Natural killer cell treated with Interleukin-12 subunit alpha and Interleukin-12 subunit beta and Interleukin-15 and Interleukin-18, amount 100 ng/mL, for 72 hours (primary cell): ENCODE measurements around the gene ACSF2. TPM values are rescaled to one million over a fixed set of nuclear protein-coding genes. Genes with fewer than 3 reads are reported as not detected.
"Not testable (repeated sequence)": the region's sequence is repeated elsewhere in the genome, so short reads cannot be mapped to it uniquely, and the experiment has no call there.

Experiments used
- ATAC-seq, 2 donors: fragments of 150-1000 bp; cut with Tn5 transposase in 1 of 2; sonication (Bioruptor Pico), chemical (Tn5 transposase) in 1 of 2; 2 replicates each; pipeline ENCODE4 v1.10.0; 2021
- DNase-seq: peaks from one replicate; pipeline ENCODE4 v3.0.0; 2022; ENCODE audit warnings: low spot score
- H3K27ac Mint-ChIP-seq, 2 donors: 1 replicate in 1 of 2; 2 replicates in 1 of 2; pipeline ENCODE4 v1.8.0; 2022; ENCODE audit warnings: mixed read lengths in 2 of 2, mild to moderate bottlenecking in 1 of 2, moderate library complexity in 1 of 2
- H3K27me3 Mint-ChIP-seq, 2 donors: 1 replicate in 1 of 2; 2 replicates in 1 of 2; pipeline ENCODE4 v1.8.0; 2022; ENCODE audit warnings: mixed read lengths in 2 of 2
- H3K36me3 Mint-ChIP-seq: one replicate; pipeline ENCODE4 v1.8.0; 2022; ENCODE audit warnings: mixed read lengths
- H3K4me1 Mint-ChIP-seq, 2 donors: 1 replicate in 1 of 2; 2 replicates in 1 of 2; pipeline ENCODE4 v1.8.0; 2022; ENCODE audit warnings: low read depth in 2 of 2, mixed read lengths in 2 of 2, mild to moderate bottlenecking in 1 of 2
- H3K4me3 Mint-ChIP-seq: one replicate; pipeline ENCODE4 v1.8.0; 2022; ENCODE audit warnings: mixed read lengths
- H3K9me3 Mint-ChIP-seq: 2 replicates; pipeline ENCODE4 v1.8.0; 2022; ENCODE audit warnings: mixed read lengths
- total RNA-seq, 2 donors: library from RNA; stranded (reverse); gene quantifications; one replicate each; pipeline ENCODE4 v1.2.3, GENCODE V29; 2022

Gene ACSF2
- total RNA-seq, 2 donors from 2014 or later: 6.9 to 13.4 TPM

- Mint-ChIP-seq H3K9me3 (no peaks in the 10 kb centered on the region), H3K27ac (peak overlapping the region; percentile 62 to 95)
These were observed 29.5 kb upstream of the ACSF2 start for GRCh38 chr17:50396261-50397110.

DNA sequence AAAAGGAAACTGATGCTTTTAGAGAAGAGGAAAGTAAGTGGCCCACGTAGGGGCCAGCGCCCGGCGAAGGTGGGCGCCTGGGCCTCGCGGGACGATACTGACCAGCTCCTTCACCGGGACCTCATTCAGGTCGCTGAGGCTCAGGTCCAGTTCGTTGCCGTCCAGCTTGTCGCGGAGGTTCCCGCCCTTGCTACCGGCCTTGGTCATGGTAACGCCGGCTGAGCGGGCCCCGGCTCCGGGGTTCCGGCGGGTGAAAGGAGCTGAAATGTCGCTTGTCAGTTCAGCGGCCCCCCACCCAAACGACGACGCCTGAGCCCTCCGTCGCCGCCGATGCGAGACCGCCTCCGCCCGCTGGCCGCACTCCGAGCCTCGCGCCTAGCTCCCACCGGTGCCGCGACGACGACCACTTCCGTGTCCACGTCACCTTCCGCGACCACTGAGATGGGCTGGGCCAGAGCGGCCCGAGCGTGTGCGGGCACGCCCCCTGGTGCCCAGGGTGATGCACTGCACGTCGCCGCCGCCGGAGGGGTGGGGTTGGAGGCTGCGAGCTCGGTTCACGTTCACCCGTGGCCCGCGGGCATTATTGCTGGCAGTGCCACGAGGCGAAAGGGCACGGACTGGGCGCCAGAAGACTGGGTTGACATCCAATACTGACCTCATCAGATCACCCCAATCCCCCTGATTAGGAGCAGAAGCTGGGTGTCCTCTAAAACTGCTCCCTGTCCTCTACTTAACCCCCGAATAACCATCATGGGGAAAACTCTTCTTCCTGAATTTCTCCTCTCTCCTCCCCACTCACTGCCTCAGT is 28.7 kb upstream of the ACSF2 start, which contains the start of gene LRRC59:
Gene LRRC59, minus strand, starts transcription at position 413 of the 808 bp plus-strand sequence. Its CDS starts 206 bp downstream, at position 207.
- ATAC-seq (peak; percentile 100), DNase-seq (peak; percentile 93)
- no peaks in the 10 kb centered on the region for H3K9me3 Mint-ChIP-seq
- H3K27ac Mint-ChIP-seq: peak within 1 kb of the TSS; percentile 62 to 95
- peak within 1 kb of the TSS; percentile 94 for H3K4me3 Mint-ChIP-seq
- peaks cover 0 to 2% of the 10 kb centered on the region in 2 donors for H3K27me3 Mint-ChIP-seq
- H3K36me3 Mint-ChIP-seq: peaks cover 21% of the 10 kb centered on the region
- H3K4me1 Mint-ChIP-seq: peaks cover 29 to 38% of the 10 kb centered on the region in 2 donors

More at GRCh38 chr17:50396261-50397110, 29.5 kb upstream of the ACSF2 start:
- Mint-ChIP-seq H3K27me3 (no peaks in the 10 kb centered on the region), H3K36me3 (peaks cover 23% of the 10 kb centered on the region), H3K4me3 (peak overlapping the region; percentile 94), H3K4me1 (peaks cover 29 to 38% of the 10 kb centered on the region in 2 donors)
- ATAC-seq (peak in 1 of 2 donors; percentile 12), DNase-seq (no peak)

DNA sequence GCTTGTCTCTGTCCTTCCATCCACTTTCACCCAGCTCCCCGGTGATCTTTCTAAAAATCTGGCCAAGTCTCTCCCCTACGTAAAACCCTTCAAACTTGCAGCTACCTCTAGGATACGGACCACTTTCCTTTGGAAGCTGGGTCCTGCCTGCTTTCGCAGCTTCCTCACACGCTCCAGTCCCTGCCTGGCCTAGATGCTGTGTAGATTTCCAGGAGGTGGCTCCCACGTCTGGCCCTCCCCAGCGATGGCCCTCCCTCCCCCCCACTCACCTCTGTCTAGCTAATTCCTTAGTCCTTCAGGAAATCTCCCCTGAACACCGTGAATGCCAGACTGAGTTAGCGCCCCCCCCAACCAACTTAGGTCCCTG is 28.1 kb upstream of the ACSF2 start:
- no peak for ATAC-seq
- Mint-ChIP-seq H3K4me1 (peaks cover 29 to 37% of the 10 kb centered on the region in 2 donors), H3K9me3 (no peaks in the 10 kb centered on the region), H3K27ac (peak overlapping the region; percentile 62), H3K4me3 (peak overlapping the region; percentile 94), H3K27me3 (peaks cover 0 to 2% of the 10 kb centered on the region in 2 donors), H3K36me3 (peaks cover 20% of the 10 kb centered on the region)
- DNase-seq: no peak

DNA sequence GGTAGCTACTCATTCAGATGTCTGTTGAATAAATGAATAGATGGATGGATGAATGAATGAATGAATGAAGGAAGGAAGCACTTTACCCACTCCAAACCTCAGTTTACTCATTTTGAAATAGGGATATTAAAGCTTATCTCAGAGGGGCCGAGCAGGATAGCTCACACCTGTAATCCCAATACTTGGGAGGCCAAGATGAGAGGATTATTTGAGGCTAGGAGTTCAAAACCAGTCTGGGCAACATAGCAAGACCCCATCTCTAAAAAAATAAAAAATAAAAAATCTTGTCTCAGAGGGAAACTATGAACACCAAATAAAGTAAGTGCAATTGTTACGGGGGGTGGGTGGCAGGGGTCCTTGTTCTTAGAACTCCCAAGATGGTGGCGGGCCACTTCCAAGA is 27.3 kb upstream of the ACSF2 start:
- Mint-ChIP-seq H3K4me1 (peaks cover 23 to 30% of the 10 kb centered on the region in 2 donors), H3K36me3 (peaks cover 13% of the 10 kb centered on the region), H3K27ac (peak overlapping the region in 1 of 2 donors; percentile 62)
- H3K4me3 Mint-ChIP-seq, ATAC-seq, H3K27me3 Mint-ChIP-seq, DNase-seq, H3K9me3 Mint-ChIP-seq: not testable (repeated sequence)

DNA sequence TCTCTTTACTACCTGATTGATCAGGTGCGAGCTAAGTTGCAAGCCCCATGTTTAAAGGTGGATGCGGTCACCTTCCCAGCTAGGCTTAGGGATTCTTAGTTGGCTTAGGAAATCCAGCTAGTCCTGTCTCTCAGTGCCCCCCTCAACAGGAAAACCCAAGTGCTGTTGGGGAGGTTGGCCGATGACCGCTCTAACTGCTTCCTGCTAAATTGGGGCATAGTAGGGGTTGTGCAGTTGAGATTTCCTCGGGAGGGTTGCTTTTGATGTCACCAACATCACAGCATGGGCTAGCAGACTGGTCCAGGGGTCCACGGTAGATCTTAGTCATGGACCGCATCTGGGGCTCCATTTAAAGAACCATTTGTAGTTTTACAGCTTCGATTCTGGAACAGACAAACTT is 26.4 kb upstream of the ACSF2 start:
- not testable (repeated sequence) for H3K4me3 Mint-ChIP-seq, ATAC-seq, H3K36me3 Mint-ChIP-seq, DNase-seq, H3K9me3 Mint-ChIP-seq, H3K27ac Mint-ChIP-seq, H3K27me3 Mint-ChIP-seq
- peaks cover 18 to 24% of the 10 kb centered on the region in 2 donors for H3K4me1 Mint-ChIP-seq

DNA sequence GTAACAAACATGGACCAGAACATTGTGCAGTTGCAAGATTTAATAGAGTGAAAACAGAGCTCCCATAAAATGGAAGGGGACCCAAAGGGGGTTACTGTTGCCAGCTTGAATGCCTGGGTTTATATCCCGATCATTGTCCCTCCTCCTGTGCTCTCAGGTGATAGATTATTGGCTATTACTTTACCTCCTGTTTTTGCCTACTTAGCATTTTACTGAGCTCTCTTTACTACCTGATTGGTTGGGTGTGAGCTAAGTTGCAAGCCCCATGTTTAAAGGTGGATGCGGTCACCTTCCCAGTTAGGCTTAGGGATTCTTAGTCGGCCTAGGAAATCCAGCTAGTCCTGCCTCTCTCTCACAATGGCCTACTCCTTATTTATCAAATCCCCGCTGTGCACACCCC is 20.7 kb upstream of the ACSF2 start:
- ATAC-seq, H3K4me3 Mint-ChIP-seq, DNase-seq, H3K4me1 Mint-ChIP-seq, H3K27ac Mint-ChIP-seq, H3K9me3 Mint-ChIP-seq, H3K36me3 Mint-ChIP-seq: not testable (repeated sequence)
- H3K27me3 Mint-ChIP-seq: peaks cover 15 to 33% of the 10 kb centered on the region in 2 donors

GRCh38 chr17:50406578-50406977 is 19.4 kb upstream of the ACSF2 start:
- no peak for DNase-seq
- no peak for ATAC-seq
- H3K36me3 Mint-ChIP-seq: no peaks in the 10 kb centered on the region
- peaks cover 15 to 33% of the 10 kb centered on the region in 2 donors for H3K27me3 Mint-ChIP-seq
- H3K9me3 Mint-ChIP-seq: no peaks in the 10 kb centered on the region
- no peak overlapping the region for H3K27ac Mint-ChIP-seq
- H3K4me1 Mint-ChIP-seq: no peaks in the 10 kb centered on the region
- H3K4me3 Mint-ChIP-seq: no peak overlapping the region

GRCh38 chr17:50407921-50408320 is 18.1 kb upstream of the ACSF2 start:
- Mint-ChIP-seq H3K27ac (no peak overlapping the region), H3K9me3 (no peaks in the 10 kb centered on the region), H3K36me3 (no peaks in the 10 kb centered on the region), H3K27me3 (peaks cover 18 to 41% of the 10 kb centered on the region in 2 donors), H3K4me1 (no peaks in the 10 kb centered on the region), H3K4me3 (no peak overlapping the region)
- DNase-seq: no peak
- no peak for ATAC-seq

DNA sequence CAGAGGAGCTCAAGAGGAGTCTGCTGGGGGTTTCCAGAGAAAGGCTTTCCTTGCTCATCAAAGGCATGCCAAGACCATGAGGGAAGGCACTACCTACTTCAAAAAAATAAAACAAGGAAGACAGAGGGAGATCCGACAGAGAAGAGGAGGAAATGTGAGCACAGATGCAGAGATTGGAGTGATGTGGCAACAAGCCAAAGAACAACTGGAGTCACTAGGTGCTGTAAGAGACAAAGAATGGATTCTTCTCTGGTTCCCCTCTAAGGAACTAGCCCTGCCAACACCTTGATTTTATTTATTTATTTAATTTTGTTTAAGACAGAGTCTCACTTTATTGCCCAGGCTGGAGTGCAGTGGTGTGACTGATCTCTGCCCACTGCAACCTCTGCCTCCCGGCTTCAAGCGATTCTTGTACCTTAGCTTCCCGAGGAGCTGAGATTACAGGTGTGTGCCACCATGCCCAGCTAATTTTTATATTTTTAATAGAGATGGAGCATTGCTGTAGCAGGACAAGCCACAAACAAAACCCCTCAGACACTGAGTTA is 13.8 kb upstream of the ACSF2 start:
- Mint-ChIP-seq H3K4me3 (no peak overlapping the region), H3K27ac (no peak overlapping the region), H3K4me1 (no peaks in the 10 kb centered on the region), H3K36me3 (no peaks in the 10 kb centered on the region), H3K9me3 (no peaks in the 10 kb centered on the region), H3K27me3 (peaks cover 8 to 10% of the 10 kb centered on the region in 2 donors)
- no peak for DNase-seq
- ATAC-seq: no peak

- H3K4me3 Mint-ChIP-seq: no peak overlapping the region
- ATAC-seq (no peak), DNase-seq (no peak)
- no peak overlapping the region for H3K27ac Mint-ChIP-seq
- H3K9me3 Mint-ChIP-seq: no peaks in the 10 kb centered on the region
- H3K36me3 Mint-ChIP-seq: no peaks in the 10 kb centered on the region
- H3K27me3 Mint-ChIP-seq: peaks cover 12 to 20% of the 10 kb centered on the region in 2 donors
- no peaks in the 10 kb centered on the region for H3K4me1 Mint-ChIP-seq
These were observed 11.2 kb upstream of the ACSF2 start for GRCh38 chr17:50414808-50415207.

GRCh38 chr17:50419577-50419976 is 6.4 kb upstream of the ACSF2 start:
- not testable (repeated sequence) for ATAC-seq, H3K4me1 Mint-ChIP-seq, H3K4me3 Mint-ChIP-seq, DNase-seq, H3K27ac Mint-ChIP-seq, H3K36me3 Mint-ChIP-seq, H3K9me3 Mint-ChIP-seq
- H3K27me3 Mint-ChIP-seq: peaks cover 7 to 11% of the 10 kb centered on the region in 2 donors

- no peak overlapping the region for H3K4me3 Mint-ChIP-seq
- H3K27me3 Mint-ChIP-seq: peaks cover 4 to 11% of the 10 kb centered on the region in 2 donors
- no peaks in the 10 kb centered on the region for H3K9me3 Mint-ChIP-seq
- H3K36me3 Mint-ChIP-seq: no peaks in the 10 kb centered on the region
- peak overlapping the region; percentile 77 to 80 for H3K27ac Mint-ChIP-seq
- no peak for DNase-seq
- no peak for ATAC-seq
- peaks cover 4 to 10% of the 10 kb centered on the region in 2 donors for H3K4me1 Mint-ChIP-seq
These were observed 5.5 kb upstream of the ACSF2 start for GRCh38 chr17:50420419-50421112.
